ENCODE data around the gene NOL9. TPM values are rescaled to one million over a fixed set of nuclear protein-coding genes. Genes with fewer than 3 reads are reported as not detected.

The NOL9 gene
- total and polyA plus RNA-seq, 9 of the 15 experiments (the other 6 are each of a cell fraction or from before 2014, with no cell fraction given), result 5.6 to 76.5 (median 47.3) TPM

GRCh38 chr1:6509919-6510291 lies 44.4 kb downstream of the NOL9 start:
- peak; percentile 58 for TF ChIP-seq EGR1 (conservative IDR thresholded peaks at IDR 0.05)
- TF ChIP-seq HMBOX1 (IDR thresholded peaks at IDR 0.05), result no peak
- no peak for TF ChIP-seq ZC3H8 (IDR thresholded peaks at IDR 0.05)
- Histone ChIP-seq H3K4me2 (ENCODE audit: insufficient read depth, low read length) (no peak overlapping the region), H3K4me3 (no peak overlapping the region), H3K27ac (ENCODE audit: extremely low read depth, low read depth, low read length) (no peak overlapping the region), H3K9ac (ENCODE audit: insufficient read depth in 1 of 2, low read depth in 2 of 2, low read length in 2 of 2) (peak overlapping the region in 1 of 2 experiments; percentile 23; a peak in 2 of 4 replicates), H2AFZ (ENCODE audit: low read depth, low read length) (no peak overlapping the region), H3K9me3 (replicated peaks; ENCODE audit: control insufficient read depth, insufficient read depth, low read depth, low read length) (no peaks in the 10 kb centered on the region), H3K4me1 (replicated peaks in 1 of 2; ENCODE audit: control insufficient read depth in 2 of 2, insufficient read depth in 2 of 2, low read length in 2 of 2) (peaks cover 0 to 51% of the 10 kb centered on the region in 2 experiments; a peak in 2 of 5 replicates), H3K79me2 (ENCODE audit: control insufficient read depth, insufficient read depth, low read length) (no peaks in the 10 kb centered on the region), H3K36me3 (ENCODE audit: control insufficient read depth, insufficient read depth, low read length) (no peaks in the 10 kb centered on the region), H3K27me3 (ENCODE audit: control insufficient read depth in 2 of 2, insufficient read depth in 2 of 2, low read length in 2 of 2) (peaks cover 52 to 89% of the 10 kb centered on the region in 2 experiments), H4K20me1 (replicated peaks; ENCODE audit: control insufficient read depth, insufficient read depth, low read length) (peaks cover 25% of the 10 kb centered on the region; the same call in 1 of the 2 replicates), H3K9me1 (ENCODE audit: control insufficient read depth, insufficient read depth, low read length) (no peaks in the 10 kb centered on the region)
- ChIA-PET CTCF (ENCODE audit: low intra/inter-chr PET ratio) (no interaction called here), POLR2A (interaction anchor here (1.0 kb wide), 1 partner anchor 15 kb away, joined by 3 read pairs; no protein-coding TSS in a partner anchor)
- no TSS peak for BruUV-seq (replicated peaks)
- in situ Hi-C loops (cut with MboI), result no loop called here
- 8% methylated on average over 10 of the region's 10 CpGs for WGBS (ENCODE audit: insufficient coverage, low coverage, missing lambda C conversion rate)
- intact Hi-C loops (cut with micrococcal nuclease), result no loop called here
- FAIRE-seq (no peak), ATAC-seq (0 out of 3 replicates have a peak, but pooled peaks have one; percentile 6), DNase-seq (ENCODE audit: extremely low read depth in 1 of 4, low spot score in 3 of 4) (no peak)

- in situ Hi-C loops (cut with MboI) (no loop called here), intact Hi-C loops (cut with micrococcal nuclease) (no loop called here)
- Histone ChIP-seq H3K9me3 (replicated peaks; ENCODE audit: control insufficient read depth, insufficient read depth, low read depth, low read length) (no peaks in the 10 kb centered on the region), H4K20me1 (replicated peaks; ENCODE audit: control insufficient read depth, insufficient read depth, low read length) (peaks cover 28% of the 10 kb centered on the region; the same call in 1 of the 2 replicates), H3K27ac (ENCODE audit: extremely low read depth, low read depth, low read length) (no peak overlapping the region), H3K4me3 (no peak overlapping the region), H3K4me2 (ENCODE audit: insufficient read depth, low read length) (no peak overlapping the region), H2AFZ (ENCODE audit: low read depth, low read length) (no peak overlapping the region), H3K36me3 (ENCODE audit: control insufficient read depth, insufficient read depth, low read length) (no peaks in the 10 kb centered on the region), H3K79me2 (ENCODE audit: control insufficient read depth, insufficient read depth, low read length) (no peaks in the 10 kb centered on the region), H3K27me3 (ENCODE audit: control insufficient read depth in 2 of 2, insufficient read depth in 2 of 2, low read length in 2 of 2) (peaks cover 55 to 95% of the 10 kb centered on the region in 2 experiments), H3K9ac (ENCODE audit: insufficient read depth in 1 of 2, low read depth in 2 of 2, low read length in 2 of 2) (peak overlapping the region in 1 of 2 experiments; percentile 23; a peak in 2 of 4 replicates), H3K9me1 (ENCODE audit: control insufficient read depth, insufficient read depth, low read length) (no peaks in the 10 kb centered on the region), H3K4me1 (replicated peaks in 1 of 2; ENCODE audit: control insufficient read depth in 2 of 2, insufficient read depth in 2 of 2, low read length in 2 of 2) (peaks cover 0 to 53% of the 10 kb centered on the region in 2 experiments; a peak in 2 of 5 replicates)
- DNase-seq (ENCODE audit: extremely low read depth in 1 of 4, low spot score in 3 of 4), result no peak
- FAIRE-seq, result no peak
- POLR2A ChIA-PET, result interaction anchor here (1.0 to 1.1 kb wide), 4 partner anchors 12 to 16 kb away, joined by 3 to 4 read pairs (median 3); no protein-coding TSS in a partner anchor
- CTCF ChIA-PET (ENCODE audit: low intra/inter-chr PET ratio), result no interaction called here
- BruUV-seq (replicated peaks), result no TSS peak
- WGBS (ENCODE audit: insufficient coverage, low coverage, missing lambda C conversion rate), result 8% methylated on average over 20 of the region's 20 CpGs
- no peak; the same call in 2 of the 3 replicates for ATAC-seq
- TF ChIP-seq ATF6 (CRISPR knock-in tag; IDR thresholded peaks at IDR 0.05) (no peak), SPI1 (IDR thresholded peaks at IDR 0.05; ENCODE audit: borderline replicate concordance, low read depth, low read length) (peak; percentile 63), EGR1 (conservative IDR thresholded peaks at IDR 0.05) (0 out of 2 replicates have a peak, but pooled peaks have one; percentile 17)
Measured at GRCh38 chr1:6509220-6509918, 44.9 kb downstream of the NOL9 start.
